ENCODE measurements around the gene METAP2.
"Not testable (repeated sequence)": the region's sequence is repeated elsewhere in the genome, so short reads cannot be mapped to it uniquely, and the experiment has no call there.

Gene METAP2

DNA sequence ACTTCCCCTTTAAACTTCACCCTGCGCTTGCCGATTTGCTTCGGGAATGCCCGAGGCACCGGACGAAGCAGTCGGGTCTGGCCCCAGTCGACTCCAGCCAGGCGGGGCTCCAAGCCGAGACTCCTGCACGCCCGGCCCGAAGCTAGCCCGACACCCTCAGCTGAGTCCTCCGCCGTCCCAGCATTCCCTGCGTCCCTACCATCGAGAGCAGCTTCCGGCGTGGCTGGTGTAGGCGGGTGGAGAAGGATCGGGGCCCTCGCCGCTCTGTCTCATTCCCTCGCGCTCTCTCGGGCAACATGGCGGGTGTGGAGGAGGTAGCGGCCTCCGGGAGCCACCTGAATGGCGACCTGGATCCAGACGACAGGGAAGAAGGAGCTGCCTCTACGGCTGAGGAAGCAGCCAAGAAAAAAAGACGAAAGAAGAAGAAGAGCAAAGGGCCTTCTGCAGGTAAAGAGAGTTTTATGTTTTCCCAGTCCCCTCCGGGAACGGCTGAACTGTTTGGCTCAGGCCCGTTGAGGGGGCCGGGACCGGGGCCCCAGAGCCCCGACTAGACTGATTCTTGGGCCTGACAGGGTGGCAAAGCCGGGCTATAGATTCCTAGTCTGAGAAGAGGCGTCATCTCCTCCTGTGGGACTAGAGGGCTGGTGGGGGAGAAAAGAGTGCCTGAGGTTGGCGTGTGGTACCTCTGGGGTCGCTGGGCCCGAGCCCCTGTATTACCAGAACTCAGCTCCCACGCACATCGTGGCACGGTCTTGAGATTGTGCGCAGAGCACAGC is at the start of gene METAP2:
Gene METAP2, plus strand, starts transcription at position 269 of the 776 bp plus-strand sequence. Its CDS starts 28 bp downstream, at position 297.
- peak; percentile 65 to 84 for DNase-seq (ENCODE audit: extremely low read depth in 1 of 2, low read depth in 1 of 2)

DNA sequence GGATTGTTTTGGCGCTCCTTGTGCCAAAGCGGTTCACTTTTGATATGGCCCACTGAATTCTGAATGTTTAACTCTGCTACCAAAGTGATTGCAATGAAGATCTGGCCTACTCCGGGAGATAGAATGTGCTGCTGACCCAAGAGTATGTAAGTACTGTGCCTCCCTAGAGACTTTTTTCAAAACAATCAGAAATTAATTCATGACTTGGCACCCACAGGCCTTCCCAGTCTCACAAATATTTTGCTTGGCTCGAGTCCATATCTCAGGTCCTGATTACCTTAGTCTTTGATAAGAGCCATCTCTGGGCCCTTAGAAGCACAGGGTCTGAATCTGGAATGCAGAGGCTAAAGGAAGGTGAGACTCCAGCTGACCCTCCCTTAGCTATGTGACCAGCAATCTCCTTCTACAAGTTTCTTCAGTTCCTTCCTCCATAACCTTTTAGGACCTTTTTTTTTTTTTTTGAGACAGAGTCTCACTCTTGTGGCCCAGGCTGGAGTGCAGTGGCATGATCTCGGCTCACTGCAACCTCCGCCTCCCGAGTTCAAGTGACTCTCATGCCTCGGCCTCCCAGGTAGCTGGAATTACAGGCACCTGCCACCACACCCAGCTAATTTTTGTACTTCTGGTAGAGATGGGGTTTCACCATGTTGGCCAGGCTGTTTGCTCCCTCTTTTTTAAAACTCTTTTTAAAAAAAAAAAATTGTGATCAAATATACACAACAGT is 49.5 kb upstream of the METAP2 start:
- no peak for DNase-seq (ENCODE audit: extremely low read depth in 1 of 2, low read depth in 1 of 2)

DNA sequence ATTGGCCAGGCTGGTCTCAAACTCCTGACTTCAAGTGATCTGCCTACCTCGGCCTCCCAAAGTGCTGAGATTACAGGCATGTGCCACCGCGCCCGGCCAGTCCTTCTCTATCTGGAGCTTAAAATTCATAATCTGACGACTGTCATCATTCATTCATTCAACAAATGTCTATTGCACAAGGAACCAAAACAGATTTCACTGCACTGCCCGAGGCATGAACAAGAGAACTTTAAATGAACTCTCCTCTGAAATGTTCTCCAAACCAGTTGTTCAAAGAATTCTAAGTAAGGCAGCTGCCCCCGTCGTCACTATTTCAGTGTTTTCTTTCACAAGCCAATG is 44.8 kb upstream of the METAP2 start:
- DNase-seq (ENCODE audit: extremely low read depth in 1 of 2, low read depth in 1 of 2): no peak

DNA sequence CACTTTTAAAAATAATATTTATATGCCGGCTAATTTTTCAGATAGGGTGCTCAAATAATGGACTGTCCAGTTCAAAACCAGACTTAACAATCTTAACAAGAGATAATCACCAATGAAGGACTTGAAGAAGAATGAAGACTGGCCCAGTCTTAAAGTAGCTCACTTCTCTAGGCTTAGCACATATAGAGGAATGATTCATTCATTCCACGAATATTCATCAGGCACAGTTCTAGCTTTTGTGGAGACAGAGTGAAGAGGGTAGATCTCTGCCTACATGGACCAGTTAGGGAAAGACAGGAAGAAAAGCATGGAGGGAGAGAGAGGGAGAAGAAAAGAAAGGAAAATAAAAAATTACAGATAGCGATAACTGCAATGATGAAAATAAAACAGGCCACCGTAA is 42.8 kb upstream of the METAP2 start:
- no peak for DNase-seq (ENCODE audit: extremely low read depth in 1 of 2, low read depth in 1 of 2)

DNA sequence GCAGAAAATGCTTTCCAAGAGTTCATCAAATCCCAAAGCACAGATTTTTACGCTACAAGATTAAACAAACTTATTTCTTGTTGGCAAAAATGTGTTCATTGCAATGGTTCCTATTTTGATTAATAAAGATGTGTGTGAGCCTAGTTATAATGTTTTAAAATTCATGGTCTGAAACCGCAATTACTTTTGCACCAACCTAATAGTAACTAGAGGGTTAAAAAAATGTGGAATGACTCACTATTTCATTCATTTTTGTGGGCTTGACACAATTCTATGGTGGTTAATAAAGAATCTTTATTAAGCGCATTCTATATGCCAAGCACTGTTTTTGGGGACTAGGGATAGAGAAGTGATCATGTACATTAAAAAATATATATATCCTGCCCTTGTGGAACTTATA is 38.6 kb upstream of the METAP2 start:
- no peak for DNase-seq (ENCODE audit: extremely low read depth in 1 of 2, low read depth in 1 of 2)

DNA sequence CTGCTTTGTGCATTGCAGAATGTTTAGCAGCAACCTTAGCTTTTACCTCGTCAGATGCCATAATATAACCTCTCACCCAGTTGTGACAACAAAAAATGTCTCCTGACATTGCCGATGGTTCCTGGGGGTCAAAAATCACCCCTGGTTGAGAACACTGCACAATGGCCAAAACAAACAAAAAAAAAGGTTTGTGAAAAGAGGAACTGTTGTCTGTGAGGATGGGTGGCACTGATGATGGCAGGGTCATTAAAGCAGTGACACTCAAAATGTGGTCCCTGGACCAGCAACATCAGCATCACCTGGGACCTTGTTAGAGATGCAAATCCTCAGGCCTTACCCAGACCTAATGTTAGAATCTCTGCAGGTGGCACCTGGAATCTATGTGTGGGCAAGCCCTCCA is 36.4 kb upstream of the METAP2 start:
- no peak for DNase-seq (ENCODE audit: extremely low read depth in 1 of 2, low read depth in 1 of 2)

DNA sequence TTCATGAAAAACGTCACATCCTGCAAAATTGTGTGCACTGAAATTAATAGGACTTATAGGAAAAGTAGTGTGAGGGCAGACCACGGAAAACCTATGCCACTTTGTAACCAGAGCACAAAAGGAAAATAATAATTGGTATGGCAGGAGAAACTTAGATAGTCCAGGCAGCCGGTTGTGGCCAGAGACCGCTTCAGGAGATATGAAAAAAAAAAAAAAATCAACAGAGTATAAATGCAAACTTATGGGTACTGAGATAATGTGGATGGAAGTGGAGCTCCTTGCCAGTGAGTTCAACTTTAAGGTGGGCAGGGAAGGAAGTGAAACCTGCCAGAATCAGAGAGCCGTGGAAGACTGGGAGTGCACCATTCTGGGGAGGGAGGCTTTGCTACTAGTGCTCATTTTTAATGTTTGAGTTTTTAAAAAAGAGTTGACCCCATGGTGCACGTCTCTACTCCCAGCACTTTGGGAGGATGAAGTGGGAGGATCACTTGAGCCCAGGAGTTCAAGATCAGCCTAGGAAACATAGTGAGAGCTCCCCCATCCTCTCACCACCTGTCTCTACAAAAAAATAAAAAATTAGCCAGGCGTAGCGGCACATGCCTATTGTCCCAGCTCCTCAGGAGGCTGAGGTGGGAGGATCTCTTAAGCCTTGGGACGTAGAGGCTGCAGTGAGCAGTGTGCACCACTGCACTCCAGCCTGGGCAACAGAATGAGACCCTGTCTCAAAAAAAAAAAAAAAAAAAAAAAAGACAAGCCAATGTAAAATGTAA is 34.3 kb upstream of the METAP2 start:
- no peak for DNase-seq (ENCODE audit: extremely low read depth in 1 of 2, low read depth in 1 of 2)

DNA sequence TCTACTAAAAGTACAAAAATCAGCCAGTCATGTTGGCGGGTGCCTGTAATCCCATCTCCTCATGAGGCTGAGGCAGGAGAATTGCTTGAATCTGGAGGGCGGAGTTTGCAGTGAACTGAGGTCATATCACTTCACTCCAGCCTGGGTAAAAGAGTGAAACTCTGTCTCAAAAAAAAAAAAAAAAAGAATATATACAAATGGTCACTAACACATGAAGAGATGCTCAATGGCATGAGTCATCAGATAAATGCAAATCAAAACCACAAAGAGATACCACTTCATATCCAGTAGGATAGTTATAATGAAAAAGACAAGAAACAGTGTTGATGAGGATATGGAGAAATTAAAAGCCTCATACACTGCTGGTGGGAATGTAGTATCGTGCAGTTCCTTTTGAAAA is 33.6 kb upstream of the METAP2 start:
- no peak for DNase-seq (ENCODE audit: extremely low read depth in 1 of 2, low read depth in 1 of 2)

DNA sequence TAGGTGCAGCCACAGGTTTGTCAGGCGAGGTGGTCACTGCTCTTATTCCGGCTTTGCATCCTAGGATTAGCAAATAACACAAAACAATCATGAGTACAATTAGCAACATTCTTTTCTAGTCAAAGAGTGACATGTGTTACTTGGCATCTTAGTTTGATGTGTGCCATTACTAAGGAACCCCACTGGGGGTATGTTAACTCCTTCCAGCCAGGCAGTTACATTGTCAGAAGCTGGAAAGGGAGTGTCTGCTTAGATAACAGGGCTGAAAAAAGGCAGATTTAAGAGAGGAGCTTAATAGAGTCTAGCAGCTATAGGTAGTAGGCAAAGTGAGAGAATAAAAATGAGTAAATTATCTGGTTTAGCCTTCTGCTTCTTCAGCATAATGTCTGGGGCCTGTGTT is 30.5 kb upstream of the METAP2 start:
- DNase-seq (ENCODE audit: extremely low read depth in 1 of 2, low read depth in 1 of 2): no peak

DNA sequence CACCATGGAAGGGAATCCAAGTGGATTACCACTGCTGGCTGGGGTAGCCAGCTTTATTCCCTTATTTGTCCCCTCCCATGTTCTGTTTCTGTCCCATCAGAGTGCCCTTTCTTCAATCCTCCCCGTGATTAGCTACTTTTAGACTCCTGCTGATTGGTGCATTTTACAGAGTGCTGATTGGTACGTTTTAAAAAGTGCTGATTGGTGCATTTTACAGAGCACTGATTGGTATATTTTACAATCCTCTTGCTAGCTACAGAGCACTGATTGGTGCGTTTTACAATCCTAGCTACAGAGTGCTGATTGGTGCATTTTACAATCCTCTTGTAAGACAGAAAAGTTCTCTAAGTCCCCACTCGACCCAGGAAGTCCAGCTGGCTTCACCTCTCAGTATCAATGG is 28.9 kb upstream of the METAP2 start:
- DNase-seq (ENCODE audit: extremely low read depth in 1 of 2, low read depth in 1 of 2): not testable (repeated sequence)

DNA sequence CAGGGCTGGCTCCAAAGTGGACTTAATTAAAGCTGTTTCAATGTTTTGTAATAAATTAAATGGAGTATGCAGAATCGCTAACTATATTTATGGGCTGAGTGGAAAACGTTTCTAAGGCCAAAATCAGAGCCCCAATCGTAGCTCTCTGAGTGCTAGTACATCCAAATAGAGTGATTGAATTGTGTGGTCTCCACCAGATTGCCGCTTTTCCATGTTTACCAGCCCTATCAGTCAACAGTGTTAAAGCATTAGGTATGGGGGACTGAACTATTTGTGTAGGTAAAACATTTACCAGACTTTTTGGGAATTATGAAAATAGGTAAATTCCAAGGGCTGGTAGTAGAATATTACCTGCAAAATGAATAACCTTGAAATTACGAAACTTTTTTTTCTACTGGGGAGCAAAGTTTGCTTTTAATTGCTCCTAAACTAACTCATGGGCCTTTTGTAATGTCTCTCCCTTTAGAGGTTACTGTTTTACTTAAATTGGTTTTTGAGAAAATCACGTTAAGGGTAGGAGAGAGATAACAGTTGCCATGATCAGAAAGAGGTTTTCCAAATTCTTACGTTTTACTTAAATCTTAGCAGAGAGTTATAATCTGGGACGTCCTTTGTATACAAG is 28.0 kb upstream of the METAP2 start:
- no peak for DNase-seq (ENCODE audit: extremely low read depth in 1 of 2, low read depth in 1 of 2)

DNA sequence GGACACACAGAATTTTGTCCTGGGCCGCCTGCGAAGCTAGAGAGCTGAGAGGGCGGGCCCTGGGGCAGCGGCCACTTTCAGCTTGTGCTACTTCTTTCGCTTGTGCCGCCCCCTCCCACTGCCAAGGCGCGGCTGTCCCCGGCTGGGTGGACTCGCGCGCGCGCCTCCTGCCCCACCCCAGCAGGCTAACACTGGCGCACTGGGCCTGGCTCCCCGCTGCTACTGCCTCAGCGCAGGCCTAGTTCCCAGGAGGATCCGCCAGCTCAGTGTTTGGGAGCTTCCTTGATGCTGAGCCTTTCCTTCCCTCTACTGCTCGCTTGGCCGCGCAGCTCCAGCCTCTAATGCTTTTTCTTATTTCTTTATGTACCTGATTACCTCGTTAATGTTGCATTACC is 27.4 kb upstream of the METAP2 start:
- DNase-seq (ENCODE audit: extremely low read depth in 1 of 2, low read depth in 1 of 2): no peak

DNA sequence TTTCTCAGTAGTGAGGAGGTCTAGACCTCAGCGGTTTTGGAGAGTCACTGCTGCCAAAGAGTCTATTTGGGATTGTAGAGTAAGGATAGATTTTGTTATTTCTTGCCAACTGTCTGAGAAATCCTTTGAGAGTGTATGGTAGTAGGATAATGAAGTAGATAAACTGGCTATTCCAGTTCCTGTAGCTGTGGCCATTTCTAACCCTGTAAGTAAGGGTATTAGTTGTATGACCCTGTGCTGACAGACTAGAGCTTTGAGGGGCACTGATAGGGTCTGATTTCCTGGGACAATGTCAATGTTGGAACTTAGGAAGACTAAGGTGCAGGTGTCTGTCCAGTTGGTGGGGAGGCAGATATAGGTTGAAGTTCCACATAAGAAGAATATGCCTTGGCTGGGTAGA is 24.3 kb upstream of the METAP2 start:
- DNase-seq (ENCODE audit: extremely low read depth in 1 of 2, low read depth in 1 of 2): not testable (repeated sequence)

DNA sequence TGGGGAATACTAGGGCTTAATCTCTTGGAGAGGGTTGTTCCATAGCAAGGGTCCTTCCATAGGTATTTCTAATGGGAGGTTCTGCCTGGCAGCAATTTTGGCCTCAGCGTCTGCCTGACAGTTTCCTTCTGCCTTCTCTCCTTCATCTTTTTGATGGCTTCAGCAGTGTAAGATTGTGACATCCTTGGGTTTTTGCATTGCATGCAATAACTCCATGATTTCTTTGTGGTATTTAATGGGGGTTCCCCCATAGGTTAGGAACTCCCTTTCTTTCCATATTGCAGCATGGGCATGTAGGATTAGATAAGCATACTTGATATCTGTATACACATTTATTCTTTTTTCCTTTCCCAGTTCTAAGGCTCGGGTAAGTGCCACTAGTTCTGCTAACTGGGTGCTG is 21.5 kb upstream of the METAP2 start:
- DNase-seq (ENCODE audit: extremely low read depth in 1 of 2, low read depth in 1 of 2): not testable (repeated sequence)

DNA sequence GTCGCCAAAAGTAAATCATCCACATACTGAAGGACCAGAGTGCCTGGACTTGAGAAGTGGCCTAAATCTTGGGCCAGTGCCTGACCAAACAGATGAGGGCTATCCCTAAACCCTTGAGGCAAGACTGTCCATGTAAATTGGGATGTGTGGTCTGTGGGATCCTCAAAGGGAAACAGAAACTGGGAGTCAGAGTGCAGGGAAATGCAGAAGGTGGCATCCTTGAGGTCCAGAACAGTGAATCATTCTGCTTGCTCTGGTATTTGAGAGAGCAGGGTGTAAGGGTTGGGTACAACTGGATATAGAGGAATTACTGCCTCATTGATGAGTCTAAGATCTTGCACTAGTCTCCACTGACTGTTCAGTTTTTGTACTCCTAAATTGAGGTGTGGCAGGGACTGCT is 20.1 kb upstream of the METAP2 start:
- not testable (repeated sequence) for DNase-seq (ENCODE audit: extremely low read depth in 1 of 2, low read depth in 1 of 2)

DNA sequence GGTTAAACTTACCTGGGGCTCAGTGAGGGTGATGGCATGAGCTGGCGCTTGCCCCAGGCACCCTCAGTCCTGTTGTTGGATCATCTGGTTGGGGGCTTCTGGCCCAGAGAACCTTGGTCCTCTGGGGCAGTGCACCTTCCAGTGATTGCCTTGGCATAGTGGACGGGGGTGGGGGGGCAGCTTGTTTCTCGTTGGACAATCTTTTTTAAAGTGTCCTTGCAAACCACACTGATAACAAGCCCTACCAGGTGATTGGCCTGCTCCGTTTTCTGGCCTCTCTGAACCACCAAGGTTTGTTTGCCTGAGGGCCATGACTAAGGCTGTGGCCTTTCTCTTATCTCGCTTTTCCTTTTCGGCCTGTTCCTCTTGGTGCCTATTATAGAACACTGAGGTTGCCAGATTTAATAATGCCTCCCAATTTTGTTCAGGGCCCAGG is 19.2 kb upstream of the METAP2 start:
- DNase-seq (ENCODE audit: extremely low read depth in 1 of 2, low read depth in 1 of 2): not testable (repeated sequence)

DNA sequence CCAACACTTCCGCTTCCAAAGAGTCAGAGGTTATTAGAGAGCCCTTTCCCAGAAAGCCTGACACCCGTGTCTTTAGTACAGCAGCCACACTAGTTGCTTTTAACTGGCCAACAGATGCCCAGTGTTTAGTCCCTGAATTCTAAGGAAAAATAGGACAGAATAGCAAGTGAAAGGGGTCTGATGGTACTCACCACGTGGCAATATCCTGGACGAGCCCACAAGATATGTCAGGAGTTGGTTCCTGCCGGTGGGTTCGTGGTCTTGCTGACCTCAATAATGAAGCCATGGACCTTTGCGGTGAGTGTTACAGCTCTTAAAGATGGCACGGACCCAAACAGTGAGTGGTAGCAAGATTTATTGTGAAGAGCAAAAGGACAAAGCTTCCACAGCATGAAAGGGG is 16.3 kb upstream of the METAP2 start:
- not testable (repeated sequence) for DNase-seq (ENCODE audit: extremely low read depth in 1 of 2, low read depth in 1 of 2)

DNA sequence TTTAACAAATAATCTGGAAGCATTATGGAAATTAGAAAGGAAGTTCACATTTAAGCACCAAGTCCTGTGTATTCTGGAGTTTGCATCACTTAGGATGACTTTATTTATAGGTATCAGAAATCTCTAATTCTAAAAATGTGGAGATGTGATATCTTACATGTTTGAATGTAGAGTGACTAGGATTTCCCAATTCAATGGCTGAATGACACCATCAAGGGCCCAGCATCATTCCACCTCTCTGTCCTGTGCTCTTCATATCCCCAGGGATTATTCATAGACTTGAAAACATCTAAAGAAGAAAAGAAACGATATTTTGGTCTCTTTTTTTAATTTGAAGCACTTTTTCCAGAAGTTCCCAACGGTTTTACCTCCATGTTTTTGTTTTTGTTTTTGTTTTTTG is 15.2 kb upstream of the METAP2 start:
- no peak for DNase-seq (ENCODE audit: extremely low read depth in 1 of 2, low read depth in 1 of 2)

DNA sequence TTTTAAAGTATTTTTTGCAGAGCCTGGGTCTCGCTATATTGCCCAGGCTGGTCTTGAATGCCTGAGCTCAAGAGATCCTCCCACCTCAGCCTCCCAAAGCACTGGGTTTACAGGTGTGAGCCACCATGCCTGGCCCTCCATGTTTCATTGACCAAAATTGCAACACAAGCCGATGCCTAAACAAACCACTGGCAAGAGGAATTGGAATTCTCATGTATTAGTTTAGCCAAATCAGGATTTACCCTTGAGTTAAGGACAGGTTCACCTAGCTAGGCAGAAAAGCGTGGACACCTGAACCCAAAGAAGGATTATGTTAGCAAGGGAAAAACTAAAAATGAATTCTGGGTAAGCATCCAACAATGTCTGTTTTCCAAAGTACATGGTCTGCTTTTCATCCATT is 14.6 kb upstream of the METAP2 start:
- DNase-seq (ENCODE audit: extremely low read depth in 1 of 2, low read depth in 1 of 2): no peak

DNA sequence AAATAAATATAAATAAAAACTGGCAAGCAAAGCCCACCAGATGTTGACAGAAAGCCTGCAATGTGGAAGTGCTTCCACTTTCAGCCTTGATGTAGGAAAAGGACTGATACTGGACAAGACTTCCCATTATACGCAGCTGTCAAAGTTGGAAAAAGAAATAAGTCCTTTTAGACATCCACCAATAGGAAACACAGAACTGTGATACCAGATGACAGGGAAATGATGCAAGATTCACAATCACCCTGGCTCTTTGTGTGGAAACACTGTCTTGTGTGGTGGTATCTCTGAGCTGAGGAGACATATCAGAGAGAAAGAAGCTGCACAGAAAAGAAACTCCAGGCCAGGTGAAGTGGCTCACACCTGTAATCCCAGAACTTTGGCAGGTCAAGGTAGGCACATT is 13.8 kb upstream of the METAP2 start:
- no peak for DNase-seq (ENCODE audit: extremely low read depth in 1 of 2, low read depth in 1 of 2)

DNA sequence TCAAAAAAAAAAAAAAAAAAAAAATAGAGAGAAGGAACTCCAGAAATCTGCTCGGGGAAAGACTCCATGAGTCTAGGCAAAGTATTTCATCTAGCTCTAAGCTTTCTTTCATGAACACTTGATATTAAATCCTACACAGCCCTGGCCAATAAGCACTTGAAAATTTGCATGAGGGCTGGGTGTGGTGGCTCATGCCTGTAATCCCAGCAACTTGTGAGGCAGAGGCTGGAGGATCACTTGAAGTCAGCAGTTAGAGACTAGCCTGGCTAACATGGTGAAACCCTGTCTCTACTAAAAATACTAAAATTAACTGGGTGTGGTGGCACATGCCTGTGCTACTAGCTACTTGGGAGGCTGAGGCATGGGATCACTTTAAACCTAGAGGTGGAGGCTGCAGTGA is 13.1 kb upstream of the METAP2 start:
- no peak for DNase-seq (ENCODE audit: extremely low read depth in 1 of 2, low read depth in 1 of 2)

Data from activated CD8-positive, alpha-beta memory T cell treated with anti-CD3 and anti-CD28 coated beads for 1 hour (primary cell).